Mesendoderm (in vitro differentiated cells): ENCODE data around the gene GRAMD4.

Source experiments
- DNase-seq: peaks from one replicate; pipeline ENCODE4 v3.0.0; 2013
- H2AK5ac ChIP-seq: 2 replicates; pipeline ENCODE4 v1.6.1; 2013; ENCODE audit warnings: low read length, inconsistent platforms
- H2BK120ac ChIP-seq: 2 replicates; pipeline ENCODE4 v1.6.1; 2013; ENCODE audit warnings: low read depth, mild to moderate bottlenecking, low read length, moderate library complexity, mixed read lengths
- H2BK15ac ChIP-seq: replicated peaks from 2 replicates; pipeline ENCODE4 v1.6.1; 2013; ENCODE audit warnings: low read depth, mild to moderate bottlenecking, moderate library complexity
- H2BK5ac ChIP-seq: 2 replicates; pipeline ENCODE4 v1.6.1; 2013; ENCODE audit warnings: low read length, inconsistent platforms
- H3K18ac ChIP-seq: 2 replicates; pipeline ENCODE4 v1.6.1; 2013; ENCODE audit warnings: mild to moderate bottlenecking, low read length, mixed read lengths
- H3K23ac ChIP-seq: one replicate; pipeline ENCODE4 v1.6.1; 2013; ENCODE audit warnings: low read length
- H3K27ac ChIP-seq: 2 replicates; pipeline ENCODE4 v1.5.1; 2013; ENCODE audit warnings: low read depth, mild to moderate bottlenecking, inconsistent platforms, low read length, moderate library complexity
- H3K27me3 ChIP-seq: 2 replicates; pipeline ENCODE4 v1.6.1; 2013; ENCODE audit warnings: low read length, control low read depth, mild to moderate bottlenecking, inconsistent platforms; ENCODE audit not compliant: insufficient read depth, poor library complexity
- H3K36me3 ChIP-seq: 2 replicates; pipeline ENCODE4 v1.6.1; 2013; ENCODE audit warnings: low read length, inconsistent platforms; ENCODE audit not compliant: control insufficient read depth, insufficient read depth
- H3K4ac ChIP-seq: one replicate; pipeline ENCODE4 v1.6.1; 2013; ENCODE audit warnings: low read depth, mild to moderate bottlenecking, low read length, moderate library complexity
- H3K4me1 ChIP-seq: 2 replicates; pipeline ENCODE4 v1.6.1; 2013; ENCODE audit warnings: low read depth, low read length, inconsistent platforms; ENCODE audit not compliant: control insufficient read depth
- H3K4me2 ChIP-seq: 2 replicates; pipeline ENCODE4 v1.6.1; 2013; ENCODE audit warnings: low read length
- H3K4me3 ChIP-seq: 2 replicates; pipeline ENCODE4 v1.5.1; 2013; ENCODE audit warnings: mild to moderate bottlenecking, low read length
- H3K56ac ChIP-seq: one replicate; pipeline ENCODE4 v1.6.1; 2013; ENCODE audit warnings: low read length
- H3K79me1 ChIP-seq: 2 replicates; pipeline ENCODE4 v1.6.1; 2013; ENCODE audit warnings: low read length, inconsistent platforms
- H3K79me2 ChIP-seq: 2 replicates; pipeline ENCODE4 v1.6.1; 2013; ENCODE audit warnings: mild to moderate bottlenecking, low read length; ENCODE audit not compliant: control insufficient read depth, insufficient read depth
- H3K9ac ChIP-seq: 2 replicates; pipeline ENCODE4 v1.6.1; 2013; ENCODE audit warnings: low read length, inconsistent platforms
- H4K5ac ChIP-seq: one replicate; pipeline ENCODE4 v1.6.1; 2013; ENCODE audit warnings: low read length
- H4K8ac ChIP-seq: one replicate; pipeline ENCODE4 v1.6.1; 2013; ENCODE audit warnings: low read depth, mild to moderate bottlenecking, control low read depth, low read length, moderate library complexity
- WGBS: extraction: QIAGEN DNeasy Blood & Tissue Kit; methylation state at CpG from one replicate; pipeline ENCODE4 v1.1.7; 2013; ENCODE audit warnings: low lambda C conversion rate, missing lambda C conversion rate; ENCODE audit not compliant: insufficient coverage; ENCODE audit errors: extremely low coverage; 5-methylcytosine and 5-hydroxymethylcytosine counted together

Gene GRAMD4

DNA sequence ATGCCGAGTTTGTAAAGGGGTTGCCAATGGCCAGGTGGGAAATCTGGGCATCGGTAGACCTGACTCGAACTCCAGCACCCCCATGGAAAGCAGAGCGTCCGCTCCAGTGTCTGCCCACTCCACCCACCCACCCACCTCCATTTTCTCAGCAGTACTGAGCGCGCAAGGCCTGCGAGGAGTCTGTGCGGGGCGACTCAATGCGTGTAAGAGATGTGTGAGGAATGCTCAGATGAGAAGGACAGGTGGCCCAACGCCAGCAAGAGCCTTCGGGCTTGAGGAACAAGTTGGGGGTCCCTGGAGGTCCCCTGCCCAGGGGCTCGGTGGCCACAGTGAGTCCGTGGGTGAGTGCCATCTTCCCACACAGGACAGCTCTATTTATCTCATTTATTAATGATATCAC, 67.3 kb downstream of the GRAMD4 start:
- no peaks in the 10 kb centered on the region for H3K79me1 ChIP-seq
- H2AK5ac ChIP-seq, result no peak overlapping the region
- H3K4me3 ChIP-seq, result no peak overlapping the region
- no peak overlapping the region for H3K23ac ChIP-seq
- DNase-seq, result no peak
- H3K18ac ChIP-seq, result no peak overlapping the region
- no peak overlapping the region for H3K56ac ChIP-seq
- no peak overlapping the region for H2BK5ac ChIP-seq
- H3K27ac ChIP-seq, result no peak overlapping the region
- H4K8ac ChIP-seq, result no peak overlapping the region
- no peak overlapping the region for H2BK120ac ChIP-seq
- no peak overlapping the region for H3K4ac ChIP-seq
- no peaks in the 10 kb centered on the region for H3K4me1 ChIP-seq
- H3K27me3 ChIP-seq, result no peaks in the 10 kb centered on the region
- H2BK15ac ChIP-seq, result no peak overlapping the region
- peaks cover 6% of the 10 kb centered on the region for H3K36me3 ChIP-seq
- WGBS, result no CpG with 5 or more reads among the region's 15 CpGs
- no peak overlapping the region for H3K4me2 ChIP-seq
- no peak overlapping the region for H4K5ac ChIP-seq
- H3K79me2 ChIP-seq, result no peaks in the 10 kb centered on the region
- H3K9ac ChIP-seq, result no peak overlapping the region

DNA sequence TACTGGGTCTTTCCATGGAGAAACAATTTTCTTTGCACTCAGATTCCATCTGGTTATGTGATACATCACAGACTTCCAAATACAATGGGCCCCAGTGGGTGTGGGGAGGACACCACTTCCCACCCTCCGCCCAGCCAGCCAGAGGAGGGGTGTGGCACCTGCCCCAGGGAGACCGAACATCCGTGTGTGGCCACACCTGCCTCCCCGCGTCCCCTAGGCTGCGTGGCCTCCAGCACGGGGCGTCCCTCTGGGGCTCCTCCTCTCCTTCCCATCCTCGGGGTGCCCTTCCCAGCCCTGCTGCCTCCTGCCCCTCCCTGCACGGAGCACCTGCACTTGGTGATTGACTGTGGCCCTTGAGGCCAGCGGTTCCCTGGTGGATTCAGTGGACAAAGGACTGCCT, 68.8 kb downstream of the GRAMD4 start:
- Histone ChIP-seq H3K18ac (no peak overlapping the region), H2BK15ac (no peak overlapping the region), H3K9ac (no peak overlapping the region), H3K79me2 (no peaks in the 10 kb centered on the region), H3K79me1 (no peaks in the 10 kb centered on the region), H3K4me1 (no peaks in the 10 kb centered on the region), H4K5ac (no peak overlapping the region), H3K4me2 (no peak overlapping the region), H3K27ac (no peak overlapping the region), H3K4me3 (no peak overlapping the region), H3K23ac (no peak overlapping the region), H3K56ac (no peak overlapping the region), H3K4ac (no peak overlapping the region), H2BK5ac (no peak overlapping the region), H2AK5ac (no peak overlapping the region), H2BK120ac (no peak overlapping the region), H3K27me3 (no peaks in the 10 kb centered on the region), H3K36me3 (peaks cover 9% of the 10 kb centered on the region), H4K8ac (no peak overlapping the region)
- no CpG with 5 or more reads among the region's 11 CpGs for WGBS
- no peak for DNase-seq

DNA sequence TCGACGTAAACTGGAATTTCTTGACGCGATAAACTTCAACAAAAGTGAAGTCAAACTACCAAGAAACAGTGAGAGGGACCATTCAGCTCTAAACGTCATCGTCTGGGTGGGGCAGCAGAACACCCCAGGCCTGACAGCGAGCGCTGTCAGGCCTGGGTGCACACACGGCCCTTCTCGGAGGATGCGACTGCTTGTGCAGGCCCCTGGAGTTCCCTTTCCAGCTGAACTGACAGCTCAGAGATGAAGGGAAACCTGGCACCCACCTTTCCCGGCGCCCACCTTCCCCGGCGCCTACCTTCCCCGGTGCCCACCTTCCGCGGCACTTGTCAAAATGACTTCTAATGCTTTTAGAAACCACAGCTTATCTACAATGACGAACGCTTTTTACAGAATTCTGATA, 70.0 kb downstream of the GRAMD4 start:
- no peaks in the 10 kb centered on the region for H3K79me2 ChIP-seq
- no peak overlapping the region for H4K5ac ChIP-seq
- H2BK5ac ChIP-seq, result no peak overlapping the region
- no peak for DNase-seq
- WGBS, result no CpG with 5 or more reads among the region's 20 CpGs
- H3K56ac ChIP-seq, result no peak overlapping the region
- no peak overlapping the region for H3K4me3 ChIP-seq
- H3K4me1 ChIP-seq, result no peaks in the 10 kb centered on the region
- H3K23ac ChIP-seq, result no peak overlapping the region
- H2AK5ac ChIP-seq, result no peak overlapping the region
- H3K18ac ChIP-seq, result no peak overlapping the region
- no peak overlapping the region for H4K8ac ChIP-seq
- no peak overlapping the region for H3K4me2 ChIP-seq
- no peak overlapping the region for H2BK15ac ChIP-seq
- no peaks in the 10 kb centered on the region for H3K79me1 ChIP-seq
- peaks cover 17% of the 10 kb centered on the region for H3K36me3 ChIP-seq
- H3K4ac ChIP-seq, result no peak overlapping the region
- H3K9ac ChIP-seq, result no peak overlapping the region
- no peak overlapping the region for H2BK120ac ChIP-seq
- no peak overlapping the region for H3K27ac ChIP-seq
- H3K27me3 ChIP-seq, result no peaks in the 10 kb centered on the region

DNA sequence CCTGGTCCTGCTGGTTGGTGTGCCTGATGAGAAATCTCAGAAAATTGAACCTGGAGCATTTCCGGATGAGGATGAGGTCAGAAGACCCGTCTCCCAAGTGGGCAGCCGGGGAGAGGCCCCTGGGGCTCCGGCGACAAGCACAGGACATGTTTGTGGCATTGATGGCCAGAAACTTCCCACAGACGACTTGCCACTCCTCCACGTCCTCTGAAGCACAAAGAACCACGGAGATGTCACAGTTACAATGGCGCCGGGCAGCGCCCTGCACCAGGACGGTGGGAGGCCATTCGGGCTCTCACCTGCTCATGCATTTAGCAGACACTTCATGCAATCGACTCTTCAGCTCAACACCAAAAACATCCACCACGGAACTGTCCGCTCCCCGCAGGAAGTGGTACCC, 71.4 kb downstream of the GRAMD4 start:
- Histone ChIP-seq H3K4me1 (no peaks in the 10 kb centered on the region), H3K27me3 (no peaks in the 10 kb centered on the region), H3K79me2 (no peaks in the 10 kb centered on the region), H3K79me1 (no peaks in the 10 kb centered on the region), H3K4ac (no peak overlapping the region), H3K27ac (no peak overlapping the region), H3K36me3 (peaks cover 14% of the 10 kb centered on the region), H2BK5ac (no peak overlapping the region), H3K9ac (no peak overlapping the region), H2BK15ac (no peak overlapping the region), H2BK120ac (no peak overlapping the region), H3K18ac (no peak overlapping the region), H3K4me3 (no peak overlapping the region), H3K23ac (no peak overlapping the region), H3K4me2 (no peak overlapping the region), H4K8ac (no peak overlapping the region), H3K56ac (no peak overlapping the region), H4K5ac (no peak overlapping the region), H2AK5ac (no peak overlapping the region)
- no CpG with 5 or more reads among the region's 17 CpGs for WGBS
- no peak for DNase-seq

DNA sequence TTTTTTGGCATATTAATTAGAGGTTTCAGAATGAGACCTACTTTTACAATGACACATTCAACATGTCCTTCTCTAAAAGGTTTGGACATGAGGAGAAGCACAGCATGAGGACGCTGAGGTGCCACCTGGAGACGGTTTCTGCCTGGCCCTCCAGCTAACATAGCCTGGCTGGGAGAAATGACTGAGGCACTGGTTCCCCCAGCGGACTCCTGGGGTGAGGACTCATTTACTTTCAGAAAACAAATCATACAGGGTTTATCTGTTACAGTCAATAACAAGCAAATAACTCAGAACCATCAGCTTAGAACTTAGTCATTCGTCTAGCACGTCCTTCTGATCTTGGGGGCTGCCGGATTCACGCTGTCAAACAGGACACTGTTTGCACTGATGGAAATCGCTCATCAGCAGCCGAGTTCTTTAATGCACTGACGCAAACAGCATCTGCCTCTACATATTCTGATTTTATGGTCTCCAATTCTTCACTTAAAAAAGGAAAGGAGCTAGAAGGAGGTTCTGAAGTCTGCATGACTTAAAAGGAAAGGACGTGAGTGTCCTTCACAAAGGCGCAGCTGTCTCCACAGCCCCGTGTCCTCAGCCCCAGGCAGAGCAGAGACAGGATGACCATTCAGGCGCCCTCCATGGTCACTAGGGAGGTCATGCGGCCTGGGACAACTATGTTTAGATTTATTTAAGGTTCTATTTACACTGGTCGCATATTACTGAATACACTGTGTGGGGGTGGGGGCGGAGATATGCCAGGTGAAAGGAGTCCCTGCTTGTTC, 73.6 kb downstream of the GRAMD4 start:
- Histone ChIP-seq H3K4me3 (no peak overlapping the region), H3K23ac (no peak overlapping the region), H3K9ac (no peak overlapping the region), H3K36me3 (peaks cover 16% of the 10 kb centered on the region), H3K4me1 (no peaks in the 10 kb centered on the region), H3K79me1 (no peaks in the 10 kb centered on the region), H2BK15ac (no peak overlapping the region), H4K5ac (no peak overlapping the region), H3K56ac (no peak overlapping the region), H3K18ac (no peak overlapping the region), H3K27ac (no peak overlapping the region), H3K27me3 (no peaks in the 10 kb centered on the region), H4K8ac (no peak overlapping the region), H3K4ac (no peak overlapping the region), H2BK5ac (no peak overlapping the region), H2AK5ac (no peak overlapping the region), H3K4me2 (no peak overlapping the region), H2BK120ac (no peak overlapping the region), H3K79me2 (no peaks in the 10 kb centered on the region)
- DNase-seq, result no peak
- WGBS, result no CpG with 5 or more reads among the region's 17 CpGs
